ENCODE results near the gene QDPR.

GRCh38 chr4:17528551-17529165 lies 16.8 kb upstream of the QDPR start:
- TF ChIP-seq POLR2A (IDR thresholded peaks at IDR 0.05): no peak
- no peak for TF ChIP-seq EP300 (IDR thresholded peaks at IDR 0.05)
- TF ChIP-seq CTCF (IDR thresholded peaks at IDR 0.05): no peak

Measured in ovary (tissue), 3 donors.